Chondrocyte (in vitro differentiated cells): ENCODE data around the gene CELSR2. TPM values are rescaled to one million over a fixed set of nuclear protein-coding genes. Genes with fewer than 3 reads are reported as not detected.

Source experiments
- DNase-seq: peaks from one replicate; pipeline ENCODE4 v3.0.0; 2021; ENCODE audit warnings: mixed read lengths, low spot score
- H3K27ac Mint-ChIP-seq: one replicate; pipeline ENCODE4 v1.8.0; 2021; ENCODE audit warnings: mild to moderate bottlenecking, moderate library complexity, mixed read lengths; ENCODE audit not compliant: unreplicated experiment
- H3K27me3 Mint-ChIP-seq: 2 replicates; pipeline ENCODE4 v1.8.0; 2021; ENCODE audit warnings: low read depth, mixed read lengths
- H3K36me3 Mint-ChIP-seq: 2 replicates; pipeline ENCODE4 v1.8.0; 2021; ENCODE audit warnings: low read depth, mixed read lengths
- H3K4me1 Mint-ChIP-seq: 2 replicates; pipeline ENCODE4 v1.8.0; 2021; ENCODE audit warnings: low read depth, mild to moderate bottlenecking, mixed read lengths
- H3K4me3 Mint-ChIP-seq: one replicate; pipeline ENCODE4 v1.8.0; 2021; ENCODE audit warnings: mild to moderate bottlenecking, moderate library complexity, mixed read lengths; ENCODE audit not compliant: unreplicated experiment
- H3K9me3 Mint-ChIP-seq: 2 replicates; pipeline ENCODE4 v1.8.0; 2021; ENCODE audit warnings: low read depth, mixed read lengths
- total RNA-seq: library from RNA; stranded (reverse); gene quantifications from 3 replicates; pipeline ENCODE4 v1.2.1, GENCODE V29; 2021
- TF ChIP-seq, protein P1 (sequence below): fragments of 200-600 bp; sonication (generic); IDR thresholded peaks from 2 replicates; pipeline ENCODE4 v1.5.0; 2021; ENCODE audit warnings: antibody characterized with exemption, mild to moderate bottlenecking, moderate library complexity

The CELSR2 gene
- total RNA-seq, 1 donor from 2014 or later = 10.3 TPM

DNA sequence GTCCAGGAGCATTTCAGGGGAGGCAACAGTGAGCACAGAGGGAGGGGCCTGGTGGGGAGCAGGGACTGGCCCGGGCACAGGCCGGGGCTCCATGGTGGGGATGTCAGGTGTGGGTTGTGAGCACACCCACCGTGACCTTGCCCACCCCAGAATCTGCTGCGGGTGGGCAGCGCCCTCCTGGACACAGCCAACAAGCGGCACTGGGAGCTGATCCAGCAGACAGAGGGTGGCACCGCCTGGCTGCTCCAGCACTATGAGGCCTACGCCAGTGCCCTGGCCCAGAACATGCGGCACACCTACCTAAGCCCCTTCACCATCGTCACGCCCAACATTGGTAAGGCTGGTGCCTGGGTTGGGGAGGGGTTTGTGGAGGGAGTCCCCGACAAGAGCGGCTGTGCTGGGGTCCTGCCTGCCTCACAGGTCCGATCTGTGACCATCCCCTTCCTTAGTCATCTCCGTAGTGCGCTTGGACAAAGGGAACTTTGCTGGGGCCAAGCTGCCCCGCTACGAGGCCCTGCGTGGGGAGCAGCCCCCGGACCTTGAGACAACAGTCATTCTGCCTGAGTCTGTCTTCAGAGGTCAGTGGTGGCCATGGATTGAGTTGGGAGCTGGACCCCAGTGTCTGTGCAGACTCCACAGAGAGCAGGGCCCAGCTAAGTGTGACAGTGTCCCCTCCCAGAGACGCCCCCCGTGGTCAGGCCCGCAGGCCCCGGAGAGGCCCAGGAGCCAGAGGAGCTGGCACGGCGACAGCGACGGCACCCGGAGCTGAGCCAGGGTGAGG lies 19.3 kb downstream of the CELSR2 start:
- peak; percentile 78 for DNase-seq
- no peaks in the 10 kb centered on the region for H3K9me3 Mint-ChIP-seq
- H3K27me3 Mint-ChIP-seq = no peaks in the 10 kb centered on the region
- TF ChIP-seq, protein P1, sequence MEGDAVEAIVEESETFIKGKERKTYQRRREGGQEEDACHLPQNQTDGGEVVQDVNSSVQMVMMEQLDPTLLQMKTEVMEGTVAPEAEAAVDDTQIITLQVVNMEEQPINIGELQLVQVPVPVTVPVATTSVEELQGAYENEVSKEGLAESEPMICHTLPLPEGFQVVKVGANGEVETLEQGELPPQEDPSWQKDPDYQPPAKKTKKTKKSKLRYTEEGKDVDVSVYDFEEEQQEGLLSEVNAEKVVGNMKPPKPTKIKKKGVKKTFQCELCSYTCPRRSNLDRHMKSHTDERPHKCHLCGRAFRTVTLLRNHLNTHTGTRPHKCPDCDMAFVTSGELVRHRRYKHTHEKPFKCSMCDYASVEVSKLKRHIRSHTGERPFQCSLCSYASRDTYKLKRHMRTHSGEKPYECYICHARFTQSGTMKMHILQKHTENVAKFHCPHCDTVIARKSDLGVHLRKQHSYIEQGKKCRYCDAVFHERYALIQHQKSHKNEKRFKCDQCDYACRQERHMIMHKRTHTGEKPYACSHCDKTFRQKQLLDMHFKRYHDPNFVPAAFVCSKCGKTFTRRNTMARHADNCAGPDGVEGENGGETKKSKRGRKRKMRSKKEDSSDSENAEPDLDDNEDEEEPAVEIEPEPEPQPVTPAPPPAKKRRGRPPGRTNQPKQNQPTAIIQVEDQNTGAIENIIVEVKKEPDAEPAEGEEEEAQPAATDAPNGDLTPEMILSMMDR = no peak
- peaks cover 12% of the 10 kb centered on the region for H3K4me1 Mint-ChIP-seq
- peaks cover 5% of the 10 kb centered on the region for H3K36me3 Mint-ChIP-seq
- no peak overlapping the region for H3K4me3 Mint-ChIP-seq
- H3K27ac Mint-ChIP-seq = no peak overlapping the region

DNA sequence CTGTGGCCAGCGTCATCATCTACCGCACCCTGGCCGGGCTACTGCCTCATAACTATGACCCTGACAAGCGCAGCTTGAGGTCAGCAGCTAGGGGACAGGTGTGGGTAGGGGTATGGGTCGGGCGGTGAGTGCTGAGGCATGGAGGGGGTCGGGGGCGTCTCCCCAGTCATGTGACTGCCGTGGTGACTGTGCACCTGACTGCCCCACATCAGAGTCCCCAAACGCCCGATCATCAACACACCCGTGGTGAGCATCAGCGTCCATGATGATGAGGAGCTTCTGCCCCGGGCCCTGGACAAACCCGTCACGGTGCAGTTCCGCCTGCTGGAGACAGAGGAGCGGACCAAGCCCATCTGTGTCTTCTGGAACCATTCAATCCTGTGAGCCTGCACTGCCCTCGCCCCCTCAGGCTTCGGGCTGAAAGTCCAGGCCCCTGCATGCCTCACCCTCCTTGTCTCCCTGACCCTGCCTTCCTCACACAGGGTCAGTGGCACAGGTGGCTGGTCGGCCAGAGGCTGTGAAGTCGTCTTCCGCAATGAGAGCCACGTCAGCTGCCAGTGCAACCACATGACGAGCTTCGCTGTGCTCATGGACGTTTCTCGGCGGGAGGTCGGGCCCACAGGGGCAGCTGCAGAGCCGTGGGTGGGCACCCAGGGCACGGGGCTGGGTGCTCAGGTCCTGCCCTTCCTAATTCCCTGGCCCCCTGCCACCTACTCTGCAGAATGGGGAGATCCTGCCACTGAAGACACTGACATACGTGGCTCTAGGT lies 20.1 kb downstream of the CELSR2 start:
- no peak overlapping the region for H3K4me3 Mint-ChIP-seq
- H3K9me3 Mint-ChIP-seq = no peaks in the 10 kb centered on the region
- peak; percentile 94 for DNase-seq
- H3K4me1 Mint-ChIP-seq = peaks cover 17% of the 10 kb centered on the region
- no peaks in the 10 kb centered on the region for H3K27me3 Mint-ChIP-seq
- TF ChIP-seq, protein P1 = no peak
- H3K27ac Mint-ChIP-seq = no peak overlapping the region
- peaks cover 5% of the 10 kb centered on the region for H3K36me3 Mint-ChIP-seq

DNA sequence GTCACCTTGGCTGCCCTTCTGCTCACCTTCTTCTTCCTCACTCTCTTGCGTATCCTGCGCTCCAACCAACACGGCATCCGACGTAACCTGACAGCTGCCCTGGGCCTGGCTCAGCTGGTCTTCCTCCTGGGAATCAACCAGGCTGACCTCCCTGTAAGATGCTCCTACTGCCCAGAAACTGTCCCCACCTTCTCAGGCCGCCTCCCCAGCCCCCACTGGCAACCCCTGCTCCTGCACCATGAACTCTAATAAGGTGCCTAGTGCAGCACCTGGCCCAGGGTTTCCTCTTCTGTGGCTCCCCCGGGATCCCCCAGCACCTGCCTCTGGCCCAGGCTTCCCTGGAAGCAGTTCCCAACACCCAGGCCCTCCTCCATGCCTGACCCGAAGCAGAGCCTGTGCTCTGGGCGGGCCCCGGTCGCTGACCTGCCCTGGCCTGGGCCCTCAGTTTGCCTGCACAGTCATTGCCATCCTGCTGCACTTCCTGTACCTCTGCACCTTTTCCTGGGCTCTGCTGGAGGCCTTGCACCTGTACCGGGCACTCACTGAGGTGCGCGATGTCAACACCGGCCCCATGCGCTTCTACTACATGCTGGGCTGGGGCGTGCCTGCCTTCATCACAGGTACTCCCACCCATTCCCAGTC lies 20.8 kb downstream of the CELSR2 start:
- DNase-seq = peak; percentile 91
- TF ChIP-seq, protein P1 = no peak
- no peaks in the 10 kb centered on the region for H3K27me3 Mint-ChIP-seq
- H3K27ac Mint-ChIP-seq = peak overlapping the region; percentile 63
- peaks cover 5% of the 10 kb centered on the region for H3K36me3 Mint-ChIP-seq
- H3K4me1 Mint-ChIP-seq = peaks cover 24% of the 10 kb centered on the region
- H3K4me3 Mint-ChIP-seq = no peak overlapping the region
- no peaks in the 10 kb centered on the region for H3K9me3 Mint-ChIP-seq

DNA sequence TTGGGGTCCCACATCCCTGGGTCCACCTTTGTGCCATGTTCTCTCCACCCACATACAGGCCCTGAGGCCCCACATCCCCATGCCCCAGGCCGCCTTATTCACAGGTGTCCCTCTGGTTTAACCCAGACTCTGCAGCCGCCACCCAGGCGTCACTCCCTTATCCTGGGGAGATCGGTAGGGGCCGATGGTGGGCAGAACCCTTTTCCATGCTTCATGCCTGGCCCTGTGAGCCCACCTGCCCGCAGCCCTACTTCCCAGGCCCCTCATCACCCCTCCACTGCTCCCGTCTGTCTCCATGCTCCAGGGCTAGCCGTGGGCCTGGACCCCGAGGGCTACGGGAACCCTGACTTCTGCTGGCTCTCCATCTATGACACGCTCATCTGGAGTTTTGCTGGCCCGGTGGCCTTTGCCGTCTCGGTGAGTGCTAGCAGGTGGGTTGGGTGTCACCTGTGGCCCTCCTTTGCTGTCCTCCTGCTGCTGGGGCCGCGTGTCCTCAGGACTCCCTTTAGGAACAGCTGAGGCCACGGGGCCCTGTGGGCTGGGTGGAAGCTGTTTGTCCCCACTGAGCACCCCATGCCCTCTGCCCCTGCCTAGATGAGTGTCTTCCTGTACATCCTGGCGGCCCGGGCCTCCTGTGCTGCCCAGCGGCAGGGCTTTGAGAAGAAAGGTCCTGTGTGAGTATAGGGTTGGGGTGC lies 21.4 kb downstream of the CELSR2 start:
- TF ChIP-seq, protein P1 = no peak
- no peaks in the 10 kb centered on the region for H3K9me3 Mint-ChIP-seq
- peaks cover 5% of the 10 kb centered on the region for H3K36me3 Mint-ChIP-seq
- peak; percentile 93 for DNase-seq
- H3K4me3 Mint-ChIP-seq = no peak overlapping the region
- H3K27me3 Mint-ChIP-seq = no peaks in the 10 kb centered on the region
- no peak overlapping the region for H3K27ac Mint-ChIP-seq
- peaks cover 31% of the 10 kb centered on the region for H3K4me1 Mint-ChIP-seq
